ENCODE results near the gene RORC.

DNA sequence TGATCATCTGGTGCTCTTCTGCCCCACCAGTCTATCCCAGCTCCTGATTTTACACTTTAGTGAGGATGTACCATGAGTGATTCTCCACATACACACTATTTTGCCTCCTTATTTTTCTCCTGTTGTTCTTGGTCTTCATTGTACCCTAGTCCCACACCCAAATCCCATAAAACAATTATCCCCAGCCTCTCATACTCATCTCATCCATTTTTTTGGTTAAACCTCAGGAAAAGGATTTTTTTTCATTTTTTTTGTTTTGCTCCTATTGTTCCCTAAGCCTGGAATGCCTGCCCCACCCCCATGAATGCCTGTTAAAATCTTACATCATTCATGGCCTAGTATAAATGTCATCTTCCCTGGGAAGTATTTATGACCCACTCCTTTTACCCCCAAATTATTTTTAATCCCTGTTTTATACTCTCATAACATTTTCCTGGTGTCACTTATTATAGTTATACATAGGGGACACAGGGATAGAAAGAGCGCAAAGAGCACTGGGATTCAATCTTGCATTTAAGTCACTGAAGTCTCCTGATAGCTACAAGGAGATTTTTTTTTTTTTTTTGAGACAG, 21.5 kb downstream of the RORC start:
- TF ChIP-seq POLR2A (IDR thresholded peaks at IDR 0.05): no peak
- TF ChIP-seq, protein P1, sequence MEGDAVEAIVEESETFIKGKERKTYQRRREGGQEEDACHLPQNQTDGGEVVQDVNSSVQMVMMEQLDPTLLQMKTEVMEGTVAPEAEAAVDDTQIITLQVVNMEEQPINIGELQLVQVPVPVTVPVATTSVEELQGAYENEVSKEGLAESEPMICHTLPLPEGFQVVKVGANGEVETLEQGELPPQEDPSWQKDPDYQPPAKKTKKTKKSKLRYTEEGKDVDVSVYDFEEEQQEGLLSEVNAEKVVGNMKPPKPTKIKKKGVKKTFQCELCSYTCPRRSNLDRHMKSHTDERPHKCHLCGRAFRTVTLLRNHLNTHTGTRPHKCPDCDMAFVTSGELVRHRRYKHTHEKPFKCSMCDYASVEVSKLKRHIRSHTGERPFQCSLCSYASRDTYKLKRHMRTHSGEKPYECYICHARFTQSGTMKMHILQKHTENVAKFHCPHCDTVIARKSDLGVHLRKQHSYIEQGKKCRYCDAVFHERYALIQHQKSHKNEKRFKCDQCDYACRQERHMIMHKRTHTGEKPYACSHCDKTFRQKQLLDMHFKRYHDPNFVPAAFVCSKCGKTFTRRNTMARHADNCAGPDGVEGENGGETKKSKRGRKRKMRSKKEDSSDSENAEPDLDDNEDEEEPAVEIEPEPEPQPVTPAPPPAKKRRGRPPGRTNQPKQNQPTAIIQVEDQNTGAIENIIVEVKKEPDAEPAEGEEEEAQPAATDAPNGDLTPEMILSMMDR (IDR thresholded peaks at IDR 0.05): no peak
- no peak for TF ChIP-seq POLR2AphosphoS5 (IDR thresholded peaks at IDR 0.05)
